Ascending aorta (tissue), 2 donors: ENCODE measurements around the gene VEGFD. TPM values are rescaled to one million over a fixed set of nuclear protein-coding genes. Genes with fewer than 3 reads are reported as not detected.

Experiments used
- DNase-seq, 2 donors: peaks; one replicate each; pipeline ENCODE4 v3.0.0-alpha.2; 2019; ENCODE audit warnings: low spot score in 2 of 2
- H3K27ac ChIP-seq, 2 donors: fragments of 200-600 bp; sonication (generic); one replicate each; pipeline ENCODE4 v1.5.1; 2016 to 2017; ENCODE audit warnings: mild to moderate bottlenecking in 1 of 2
- H3K27me3 ChIP-seq: fragments of 200-600 bp; sonication (generic); one replicate; pipeline ENCODE4 v1.5.1; 2017
- H3K36me3 ChIP-seq, 2 donors: fragments of 200-600 bp; sonication (generic); one replicate each; pipeline ENCODE4 v1.5.1; 2016
- H3K4me1 ChIP-seq, 2 donors: fragments of 200-600 bp; sonication (generic); one replicate each; pipeline ENCODE4 v1.5.1; 2016 to 2017; ENCODE audit warnings: mild to moderate bottlenecking in 1 of 2
- H3K4me3 ChIP-seq, 2 donors: fragments of 200-600 bp; sonication (generic); one replicate each; pipeline ENCODE4 v1.5.1; 2016 to 2017; ENCODE audit warnings: mild to moderate bottlenecking in 1 of 2
- H3K9me3 ChIP-seq, 2 donors: fragments of 200-600 bp; sonication (generic); one replicate each; pipeline ENCODE4 v1.5.1; 2016
- intact Hi-C: fragments of 100-400 bp; cut with DNase I; formaldehyde crosslinking; loops from one replicate; pipeline ENCODE4 v1.15.1; 2023
- total RNA-seq: library from RNA; depleted of rRNA; stranded (reverse); fragments of >200 nt; gene quantifications from one replicate; pipeline ENCODE4 v1.1.0, GENCODE V29; 2016
- TF ChIP-seq, protein P1 (sequence below), 3 experiments: fragments of 200-600 bp in 2 of 3; fragments of 450-650 bp in 1 of 3; sonication (generic) in 2 of 3; IDR thresholded peaks; one replicate each; pipeline ENCODE4 v1.5.1; 2016 to 2019; ENCODE audit warnings: antibody characterized with exemption in 3 of 3, mild to moderate bottlenecking in 1 of 3, moderate library complexity in 1 of 3

VEGFD gene
- total RNA-seq, 1 donor from 2014 or later: 0.85 TPM

DNA sequence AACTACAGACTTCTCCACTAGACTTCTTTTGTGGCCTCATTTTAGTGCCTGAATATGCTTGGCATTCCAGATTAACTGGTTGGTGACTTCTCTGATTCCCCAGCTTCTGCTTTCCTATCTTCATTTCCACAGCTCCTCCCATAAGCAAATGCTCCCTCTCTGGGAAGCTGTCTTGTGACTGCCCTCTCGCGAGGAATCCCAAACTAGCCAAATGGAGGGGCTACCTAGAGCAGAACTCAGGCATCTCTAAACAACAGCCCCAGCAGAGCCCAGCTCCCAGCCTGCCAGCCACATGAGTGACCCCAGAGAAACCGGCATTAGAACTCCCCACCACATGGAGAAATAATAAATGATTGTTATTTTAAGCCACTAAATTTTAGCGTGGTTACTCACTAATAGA lies 7.6 kb upstream of the VEGFD start:
- H3K27ac ChIP-seq: no peak overlapping the region
- DNase-seq: no peak
- intact Hi-C loops: no loop called here
- H3K4me1 ChIP-seq: no peaks in the 10 kb centered on the region
- H3K27me3 ChIP-seq: no peaks in the 10 kb centered on the region
- no peaks in the 10 kb centered on the region for H3K9me3 ChIP-seq
- H3K36me3 ChIP-seq: no peaks in the 10 kb centered on the region
- TF ChIP-seq, protein P1, sequence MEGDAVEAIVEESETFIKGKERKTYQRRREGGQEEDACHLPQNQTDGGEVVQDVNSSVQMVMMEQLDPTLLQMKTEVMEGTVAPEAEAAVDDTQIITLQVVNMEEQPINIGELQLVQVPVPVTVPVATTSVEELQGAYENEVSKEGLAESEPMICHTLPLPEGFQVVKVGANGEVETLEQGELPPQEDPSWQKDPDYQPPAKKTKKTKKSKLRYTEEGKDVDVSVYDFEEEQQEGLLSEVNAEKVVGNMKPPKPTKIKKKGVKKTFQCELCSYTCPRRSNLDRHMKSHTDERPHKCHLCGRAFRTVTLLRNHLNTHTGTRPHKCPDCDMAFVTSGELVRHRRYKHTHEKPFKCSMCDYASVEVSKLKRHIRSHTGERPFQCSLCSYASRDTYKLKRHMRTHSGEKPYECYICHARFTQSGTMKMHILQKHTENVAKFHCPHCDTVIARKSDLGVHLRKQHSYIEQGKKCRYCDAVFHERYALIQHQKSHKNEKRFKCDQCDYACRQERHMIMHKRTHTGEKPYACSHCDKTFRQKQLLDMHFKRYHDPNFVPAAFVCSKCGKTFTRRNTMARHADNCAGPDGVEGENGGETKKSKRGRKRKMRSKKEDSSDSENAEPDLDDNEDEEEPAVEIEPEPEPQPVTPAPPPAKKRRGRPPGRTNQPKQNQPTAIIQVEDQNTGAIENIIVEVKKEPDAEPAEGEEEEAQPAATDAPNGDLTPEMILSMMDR (IDR thresholded peaks at IDR 0.05): no peak
- H3K4me3 ChIP-seq: no peak overlapping the region

DNA sequence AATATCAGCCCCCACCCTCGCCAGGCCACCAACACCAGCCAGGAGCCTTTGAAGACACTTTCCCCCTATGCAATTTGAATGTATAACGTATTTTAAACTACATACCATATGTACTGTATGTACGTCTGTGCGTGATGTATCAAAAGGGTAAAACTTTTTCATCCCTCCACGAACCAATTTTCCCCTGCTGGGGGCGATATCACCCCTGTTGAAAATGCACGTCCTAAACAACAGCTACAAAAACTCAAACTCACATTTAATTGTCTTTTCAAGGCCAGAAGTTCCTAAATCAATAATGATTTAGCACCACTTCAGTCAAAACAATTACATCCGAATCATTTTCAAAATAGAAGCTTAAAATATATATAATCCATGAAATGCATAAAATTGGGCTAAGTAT lies 1.4 kb downstream of the VEGFD start:
- intact Hi-C loops: no loop called here
- no peak for DNase-seq
- Histone ChIP-seq H3K4me1 (no peaks in the 10 kb centered on the region), H3K27me3 (no peaks in the 10 kb centered on the region), H3K36me3 (no peaks in the 10 kb centered on the region), H3K9me3 (no peaks in the 10 kb centered on the region), H3K27ac (no peak overlapping the region), H3K4me3 (no peak overlapping the region)
- TF ChIP-seq, protein P1 (IDR thresholded peaks at IDR 0.05): no peak

DNA sequence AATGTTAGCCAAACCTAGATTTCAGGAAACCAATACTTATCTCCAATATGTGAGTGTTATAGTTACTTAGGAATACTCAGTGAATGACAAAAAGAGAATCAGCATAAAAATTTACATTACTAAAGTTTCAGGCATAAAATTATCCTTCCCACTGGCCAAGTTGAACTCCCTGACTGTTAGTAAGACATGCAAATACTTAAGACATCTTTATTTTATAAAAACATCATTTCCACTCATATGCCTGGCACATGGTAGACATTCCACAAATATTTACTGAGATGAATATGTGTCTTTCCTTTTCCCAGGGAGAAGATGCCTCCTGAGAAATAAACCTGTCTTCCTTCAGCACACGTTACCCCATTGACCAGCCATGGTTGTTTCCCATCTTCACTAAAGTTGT lies 7.3 kb downstream of the VEGFD start:
- TF ChIP-seq, protein P1 (IDR thresholded peaks at IDR 0.05): no peak
- H3K4me1 ChIP-seq: no peaks in the 10 kb centered on the region
- H3K27me3 ChIP-seq: no peaks in the 10 kb centered on the region
- no peaks in the 10 kb centered on the region for H3K9me3 ChIP-seq
- no peak for DNase-seq
- H3K36me3 ChIP-seq: no peaks in the 10 kb centered on the region
- H3K4me3 ChIP-seq: no peak overlapping the region
- intact Hi-C loops: no loop called here
- H3K27ac ChIP-seq: no peak overlapping the region

DNA sequence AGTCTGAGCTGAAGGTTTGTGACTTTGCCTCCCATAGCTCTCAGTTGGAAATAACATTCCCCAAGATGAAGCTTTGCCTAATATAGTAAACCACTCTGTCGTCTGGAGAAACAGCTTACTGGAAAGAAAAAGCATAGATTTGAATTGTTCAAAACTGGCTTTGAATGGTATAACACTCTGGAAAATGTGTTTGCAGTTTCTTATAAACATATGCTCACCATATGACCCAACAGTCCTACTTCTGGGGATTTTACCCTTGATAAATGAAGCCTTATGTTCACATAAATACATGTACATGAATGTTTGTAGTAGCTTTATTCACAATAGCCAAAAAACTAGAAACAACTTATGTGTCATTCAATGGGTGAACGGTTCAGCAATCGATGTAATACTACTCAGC lies 10.2 kb downstream of the VEGFD start:
- Histone ChIP-seq H3K36me3 (no peaks in the 10 kb centered on the region), H3K4me1 (no peaks in the 10 kb centered on the region), H3K9me3 (no peaks in the 10 kb centered on the region), H3K27ac (no peak overlapping the region), H3K4me3 (no peak overlapping the region), H3K27me3 (no peaks in the 10 kb centered on the region)
- no peak for DNase-seq
- intact Hi-C loops: no loop called here
- TF ChIP-seq, protein P1 (IDR thresholded peaks at IDR 0.05): no peak

DNA sequence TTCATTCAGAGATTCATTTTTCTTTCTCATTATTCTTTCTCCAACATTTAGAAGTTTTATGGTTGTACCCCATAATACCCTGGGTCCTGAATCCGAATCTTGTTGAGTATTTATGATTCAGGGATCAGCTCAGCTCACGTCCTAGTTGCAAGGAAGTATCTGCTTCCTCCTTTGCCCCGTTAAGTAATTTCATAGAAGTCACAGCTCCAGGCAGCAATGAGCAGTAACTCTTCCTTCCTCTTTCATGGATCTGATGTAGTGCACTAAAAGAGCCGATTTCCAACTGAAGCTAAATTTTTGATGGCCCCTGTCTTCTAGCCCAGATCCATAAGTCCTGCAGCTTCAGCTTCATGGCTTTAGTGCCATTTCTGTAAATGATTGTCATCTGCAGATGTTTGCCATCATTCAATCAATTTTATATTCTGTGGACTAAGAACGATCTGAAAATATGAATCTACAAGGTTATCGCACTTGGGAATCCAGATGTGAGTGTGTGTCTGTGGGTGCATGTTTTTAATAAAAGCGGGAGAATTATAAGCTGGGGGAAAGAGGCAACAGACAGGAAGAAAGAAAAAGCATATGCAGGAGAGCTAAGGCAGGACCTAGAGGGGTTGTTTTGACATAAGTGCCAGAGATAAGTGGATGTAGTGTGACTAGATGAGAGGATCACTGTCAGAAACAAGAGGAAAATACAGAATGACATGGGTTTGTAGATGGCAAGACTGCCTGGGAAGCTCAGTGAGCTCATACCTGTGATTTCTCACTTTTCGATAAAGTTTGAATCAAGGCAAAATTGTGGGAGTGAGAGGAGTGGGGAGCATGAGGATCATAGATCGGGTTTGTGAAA lies 17.5 kb downstream of the VEGFD start:
- Histone ChIP-seq H3K9me3 (no peaks in the 10 kb centered on the region), H3K4me3 (no peak overlapping the region), H3K4me1 (no peaks in the 10 kb centered on the region), H3K27ac (no peak overlapping the region), H3K36me3 (no peaks in the 10 kb centered on the region), H3K27me3 (no peaks in the 10 kb centered on the region)
- TF ChIP-seq, protein P1 (IDR thresholded peaks at IDR 0.05): no peak
- DNase-seq: no peak
- intact Hi-C loops: no loop called here
